HG02840 (cell line): ENCODE results near the gene TSPAN4.

Experiments
- ATAC-seq: cut with Tn5 transposase; IDR thresholded peaks from one replicate; pipeline ENCODE4 v1.9.1; 2021; ENCODE audit warnings: mild to moderate bottlenecking, moderate library complexity, moderate number of reproducible peaks; ENCODE audit not compliant: unreplicated experiment, low FRiP score

TSPAN4 gene

GRCh38 chr11:833114-833791, 9.4 kb upstream of the TSPAN4 start:
- ATAC-seq = no peak

- no peak for ATAC-seq
Measured at GRCh38 chr11:833849-834311, 8.8 kb upstream of the TSPAN4 start.

DNA sequence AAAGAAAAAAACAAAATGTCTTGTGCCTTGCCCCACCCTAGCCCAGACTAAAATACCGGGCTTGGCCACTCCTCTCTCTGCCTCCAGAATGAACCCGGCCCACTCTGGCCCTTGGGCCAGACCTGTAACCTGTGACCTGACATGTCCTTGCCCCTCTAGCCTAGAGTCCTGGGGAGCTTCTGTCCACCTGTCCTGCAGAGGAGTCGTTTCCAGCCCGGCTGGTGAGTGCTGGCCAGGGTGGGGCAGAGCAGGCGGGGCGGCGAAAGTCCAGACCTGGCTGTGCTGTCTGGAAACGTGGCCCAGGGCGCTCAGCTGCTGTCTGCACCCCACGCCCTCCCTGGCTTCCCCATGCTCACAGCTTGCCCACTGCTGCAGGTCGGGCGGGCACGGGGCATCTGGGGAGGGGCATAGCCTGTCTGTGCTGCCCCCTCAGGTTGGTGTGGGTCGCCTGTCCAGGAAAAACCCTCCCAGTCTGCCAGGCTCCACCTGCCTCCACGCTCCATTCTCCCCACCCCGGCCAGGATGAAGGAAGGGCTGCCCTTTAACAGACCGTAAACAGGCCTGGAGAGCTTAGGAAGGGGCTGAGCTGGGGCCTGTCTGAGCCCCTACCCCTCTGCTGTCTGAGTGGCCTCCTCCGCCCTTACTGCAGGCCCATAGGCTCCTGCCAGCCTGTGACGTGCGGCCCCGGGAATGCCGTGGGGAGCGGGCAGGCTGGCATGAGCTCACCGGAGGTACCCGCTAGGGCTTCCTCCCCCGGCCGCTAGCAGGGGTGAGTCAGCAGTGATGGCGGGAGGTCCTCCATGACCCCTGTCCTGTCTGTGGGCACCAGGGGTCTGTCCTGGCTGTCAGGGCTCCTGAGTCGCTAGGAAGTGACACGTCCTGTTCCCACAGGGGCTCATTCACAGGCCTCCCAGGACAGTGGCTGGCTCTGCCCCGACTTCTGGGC, 8.0 kb upstream of the TSPAN4 start:
- ATAC-seq = no peak

- ATAC-seq = no peak
Measured at GRCh38 chr11:836274-836673, 6.4 kb upstream of the TSPAN4 start.

- ATAC-seq = no peak
Measured at GRCh38 chr11:836700-837099, 6.0 kb upstream of the TSPAN4 start.

DNA sequence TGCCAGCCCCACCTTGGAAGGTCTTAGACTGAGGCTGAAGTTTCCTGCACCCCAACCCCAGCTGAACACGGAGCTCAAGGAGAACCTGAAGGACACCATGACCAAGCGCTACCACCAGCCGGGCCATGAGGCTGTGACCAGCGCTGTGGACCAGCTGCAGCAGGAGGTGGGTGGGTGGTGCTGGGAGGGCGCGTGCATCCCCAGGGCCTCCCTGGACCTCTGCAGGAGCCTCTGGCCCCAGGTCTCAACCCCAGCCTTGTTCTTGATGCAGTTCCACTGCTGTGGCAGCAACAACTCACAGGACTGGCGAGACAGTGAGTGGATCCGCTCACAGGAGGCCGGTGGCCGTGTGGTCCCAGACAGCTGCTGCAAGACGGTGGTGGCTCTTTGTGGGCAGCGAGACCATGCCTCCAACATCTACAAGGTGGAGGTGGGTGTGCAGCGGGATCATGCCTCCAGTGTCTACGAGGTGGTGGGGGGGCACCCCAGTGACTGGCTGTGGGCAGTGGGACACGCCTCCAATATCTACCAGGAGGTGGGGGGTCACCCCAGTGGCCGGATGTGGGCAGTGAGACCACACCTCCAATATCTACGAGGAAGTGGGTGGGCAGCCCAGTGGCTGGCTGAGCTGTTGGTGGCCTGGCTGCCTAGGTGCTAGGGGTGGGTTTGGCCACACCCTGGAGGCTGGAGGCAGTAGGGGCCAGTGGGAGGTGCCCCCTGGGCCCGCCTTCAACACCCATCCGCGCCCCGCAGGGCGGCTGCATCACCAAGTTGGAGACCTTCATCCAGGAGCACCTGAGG, 5.3 kb upstream of the TSPAN4 start:
- no peak for ATAC-seq

- ATAC-seq = no peak
Measured at GRCh38 chr11:837990-838307, 4.7 kb upstream of the TSPAN4 start.

- ATAC-seq = no peak
Measured at GRCh38 chr11:838441-839279, 4.0 kb upstream of the TSPAN4 start.

- ATAC-seq = no peak
Measured at GRCh38 chr11:839280-839623, 3.4 kb upstream of the TSPAN4 start.

DNA sequence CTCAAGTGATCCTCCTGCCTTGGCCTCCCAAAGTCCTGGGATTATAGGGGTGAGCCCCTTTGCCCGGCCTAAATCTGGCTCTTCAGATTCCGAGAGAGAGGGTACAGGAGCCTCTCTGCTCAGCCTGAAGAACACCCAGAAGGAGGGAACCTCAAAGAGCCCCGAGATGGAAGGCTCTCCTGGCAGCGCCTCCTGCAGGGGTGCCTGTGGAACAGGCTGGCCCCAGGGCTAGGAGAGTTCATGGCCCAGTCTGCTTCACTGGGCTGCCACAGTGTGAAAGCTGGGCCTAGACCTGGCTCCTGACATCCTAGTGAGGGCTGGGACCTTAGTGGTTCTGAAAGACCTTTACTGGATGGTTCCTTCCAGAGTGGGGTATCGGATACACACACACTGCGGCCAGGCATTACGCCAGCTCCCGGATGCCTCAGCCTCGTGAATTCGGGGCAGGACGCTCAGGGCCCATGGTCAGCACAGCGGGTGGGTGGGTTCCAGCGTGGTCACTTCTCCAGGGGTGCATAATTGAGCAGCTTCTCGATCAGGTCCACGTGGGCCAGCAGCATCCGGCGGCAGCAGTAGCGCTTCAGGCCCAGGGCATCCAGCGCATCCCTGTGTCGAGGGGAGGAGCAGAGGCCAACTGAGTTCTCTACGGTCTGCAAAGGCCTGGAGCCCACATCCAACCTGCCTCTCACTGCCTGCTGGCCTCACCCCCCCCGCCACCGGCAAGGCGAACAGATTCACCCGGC, 2.6 kb upstream of the TSPAN4 start:
- no peak for ATAC-seq

DNA sequence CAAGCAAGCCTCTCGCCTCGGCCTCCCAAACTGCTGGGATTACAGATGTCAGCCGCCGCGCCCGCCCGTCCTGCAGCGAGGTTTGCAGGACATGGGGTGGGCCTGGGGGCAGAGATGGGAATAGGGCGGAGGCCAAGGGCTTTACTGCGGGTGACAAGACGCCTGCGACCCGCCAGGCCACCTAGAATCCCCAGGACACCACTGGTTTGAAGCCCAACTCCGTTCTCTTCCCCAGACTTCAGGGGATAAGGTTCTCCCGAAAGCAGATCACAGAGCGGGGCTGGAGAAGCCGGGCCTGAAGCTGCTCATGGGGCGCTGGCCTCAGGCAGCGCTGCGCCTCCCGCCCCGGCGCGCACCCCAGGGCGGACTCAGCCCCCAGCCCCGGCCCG, 677 bp upstream of the TSPAN4 start:
- ATAC-seq = peak; percentile 26

DNA sequence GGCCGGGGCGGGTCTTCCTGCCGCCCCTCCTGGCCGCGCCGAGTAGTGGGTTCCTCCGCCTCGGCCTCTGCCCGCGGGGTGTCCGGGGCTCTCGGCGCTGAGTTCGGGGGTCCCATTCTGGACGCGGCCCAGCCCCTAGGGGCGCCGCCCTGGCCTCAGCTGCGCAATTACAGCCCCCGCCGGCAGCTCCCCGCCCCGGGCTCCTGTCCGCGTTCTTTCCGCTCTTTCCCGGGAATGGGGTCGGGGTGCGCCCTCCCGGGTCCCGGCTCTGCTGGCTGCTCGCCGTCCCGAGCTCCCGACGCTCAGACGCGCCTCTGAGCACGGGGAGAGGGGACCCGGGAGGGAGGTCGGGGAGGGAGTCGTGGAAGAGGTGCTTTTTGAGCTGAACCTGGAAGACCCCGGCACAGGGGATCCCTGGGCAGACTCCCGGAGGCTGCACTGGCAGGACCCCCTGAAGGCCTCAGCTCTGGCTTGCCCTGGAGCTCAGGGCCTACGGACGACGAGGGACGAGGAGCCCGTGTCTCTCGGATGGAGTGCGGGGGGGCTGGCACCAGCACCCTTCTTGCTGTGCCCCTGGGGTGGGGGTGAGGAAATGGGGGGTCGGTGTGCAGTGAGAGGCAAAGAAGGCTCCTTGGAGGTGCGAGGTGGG, 558 bp downstream of the TSPAN4 start:
- ATAC-seq = peak; percentile 7

GRCh38 chr11:843818-844692, 1.4 kb downstream of the TSPAN4 start:
- ATAC-seq = no peak

- no peak for ATAC-seq
Measured at GRCh38 chr11:844693-845644, 2.3 kb downstream of the TSPAN4 start.

- no peak for ATAC-seq
Measured at GRCh38 chr11:845872-846495, 3.3 kb downstream of the TSPAN4 start.

DNA sequence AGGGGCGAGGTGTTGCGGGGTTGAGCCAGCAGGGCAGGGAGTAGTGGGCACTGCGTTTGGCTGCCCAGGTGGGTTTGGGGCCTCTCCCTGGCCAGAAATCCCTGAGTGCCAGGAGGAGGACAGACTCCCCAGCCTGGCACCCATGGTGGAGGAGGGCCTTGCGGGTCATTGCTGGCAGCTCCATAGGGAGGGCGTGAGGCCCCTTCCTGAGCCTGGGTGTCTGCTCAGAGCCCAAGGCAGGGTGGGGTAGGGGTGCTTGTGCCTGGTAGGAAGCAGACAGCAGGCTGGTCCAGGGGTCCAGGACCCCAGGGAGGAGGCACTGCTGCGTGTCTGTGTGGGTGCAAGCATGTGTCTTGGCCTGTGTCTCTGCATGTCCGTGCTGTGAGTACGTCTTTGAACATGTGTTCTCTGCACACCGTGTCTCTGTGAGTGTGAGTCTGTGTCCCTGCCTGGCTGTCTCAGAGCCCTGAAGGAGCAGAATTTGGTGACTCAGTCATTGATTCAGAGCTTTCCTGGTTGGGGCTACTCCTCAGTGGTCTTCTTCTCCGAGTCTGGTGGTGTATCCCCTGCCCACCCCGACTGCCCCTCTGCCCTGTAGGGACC, 3.9 kb downstream of the TSPAN4 start:
- ATAC-seq = no peak
